HG03039 (cell line): Measurements from ENCODE around the gene NME7.
"Not testable (repeated sequence)": the region's sequence is repeated elsewhere in the genome, so short reads cannot be mapped to it uniquely, and the experiment has no call there.

Source experiments
- ATAC-seq: cut with Tn5 transposase; IDR thresholded peaks from one replicate; pipeline ENCODE4 v1.9.1; 2021; ENCODE audit warnings: mild to moderate bottlenecking, moderate library complexity; ENCODE audit not compliant: unreplicated experiment

Gene NME7

DNA sequence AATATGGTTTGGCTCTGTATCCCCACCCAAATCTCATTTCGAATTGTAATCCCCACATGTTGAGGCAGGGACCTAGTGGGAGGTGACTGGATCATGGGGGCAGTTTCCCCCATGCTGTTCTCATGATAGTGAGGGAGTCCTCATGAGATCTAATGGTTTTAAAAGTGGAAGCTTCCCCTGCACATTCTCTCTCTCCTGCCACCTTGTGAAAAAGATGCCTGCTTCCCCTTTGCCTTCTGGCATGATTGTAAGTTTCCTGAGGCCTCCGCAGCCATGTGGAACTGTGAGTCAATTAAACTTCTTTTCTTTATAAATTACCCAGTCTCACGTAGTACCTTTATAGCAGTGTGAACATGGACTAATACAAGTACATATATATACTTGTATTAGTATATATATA, 25.5 kb downstream of the NME7 start:
- ATAC-seq = not testable (repeated sequence)

DNA sequence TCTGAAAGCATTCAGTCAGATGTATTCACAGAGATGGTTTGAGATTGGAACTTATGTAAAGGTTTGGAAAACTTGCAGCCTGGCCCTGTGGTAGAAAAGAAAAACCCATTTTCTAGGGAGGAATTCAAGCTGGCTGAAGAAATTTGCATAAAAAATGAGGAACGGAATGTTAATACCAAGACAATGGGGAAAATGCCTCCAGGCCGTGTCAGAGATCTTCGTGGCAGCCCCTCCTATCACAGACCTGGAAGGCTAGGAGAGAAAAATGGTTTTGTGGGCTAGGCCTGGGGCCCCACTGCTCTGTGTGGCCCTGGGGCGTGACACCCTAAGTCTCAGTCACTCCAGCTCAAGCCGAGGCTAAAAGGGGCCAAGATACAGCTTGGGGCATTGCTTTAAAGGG, 26.7 kb downstream of the NME7 start:
- ATAC-seq = no peak

DNA sequence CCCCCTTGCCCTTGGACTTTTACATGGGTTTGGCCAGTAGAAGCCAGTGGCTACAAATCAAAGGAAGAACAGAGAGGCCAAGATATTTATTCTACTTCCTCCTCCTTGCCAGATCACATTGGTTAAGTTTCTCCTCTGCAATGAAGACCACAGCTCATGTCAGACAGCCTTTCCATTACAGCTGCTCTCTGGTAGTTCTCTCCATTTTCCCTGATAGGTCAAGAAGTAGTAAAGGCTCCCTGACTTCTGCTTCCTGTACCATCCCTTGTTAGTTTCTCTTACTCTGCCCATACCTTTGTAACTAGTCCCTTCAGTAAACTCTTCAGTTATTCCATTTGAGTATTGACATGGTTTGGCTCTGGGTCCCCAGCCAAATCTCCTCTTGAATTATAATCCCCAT, 27.8 kb downstream of the NME7 start:
- no peak for ATAC-seq

DNA sequence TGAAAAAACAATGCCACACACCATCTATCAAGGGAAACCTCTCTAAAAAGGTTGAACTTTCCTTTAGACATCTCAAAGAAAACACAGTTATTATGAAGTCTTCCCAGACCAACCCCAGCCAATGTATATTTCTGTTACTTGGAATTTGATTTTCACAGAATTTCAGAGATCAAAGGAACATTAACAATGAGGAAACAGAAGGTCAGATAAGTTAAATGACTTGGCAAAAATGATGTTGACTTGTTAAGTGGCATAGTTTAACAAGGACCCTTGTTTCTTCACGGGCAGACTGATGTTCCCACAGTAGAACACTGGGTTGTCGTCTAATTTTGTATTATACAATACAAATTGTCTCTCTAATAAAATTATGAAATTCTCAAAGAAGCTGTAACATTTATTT, 29.0 kb downstream of the NME7 start:
- no peak for ATAC-seq

DNA sequence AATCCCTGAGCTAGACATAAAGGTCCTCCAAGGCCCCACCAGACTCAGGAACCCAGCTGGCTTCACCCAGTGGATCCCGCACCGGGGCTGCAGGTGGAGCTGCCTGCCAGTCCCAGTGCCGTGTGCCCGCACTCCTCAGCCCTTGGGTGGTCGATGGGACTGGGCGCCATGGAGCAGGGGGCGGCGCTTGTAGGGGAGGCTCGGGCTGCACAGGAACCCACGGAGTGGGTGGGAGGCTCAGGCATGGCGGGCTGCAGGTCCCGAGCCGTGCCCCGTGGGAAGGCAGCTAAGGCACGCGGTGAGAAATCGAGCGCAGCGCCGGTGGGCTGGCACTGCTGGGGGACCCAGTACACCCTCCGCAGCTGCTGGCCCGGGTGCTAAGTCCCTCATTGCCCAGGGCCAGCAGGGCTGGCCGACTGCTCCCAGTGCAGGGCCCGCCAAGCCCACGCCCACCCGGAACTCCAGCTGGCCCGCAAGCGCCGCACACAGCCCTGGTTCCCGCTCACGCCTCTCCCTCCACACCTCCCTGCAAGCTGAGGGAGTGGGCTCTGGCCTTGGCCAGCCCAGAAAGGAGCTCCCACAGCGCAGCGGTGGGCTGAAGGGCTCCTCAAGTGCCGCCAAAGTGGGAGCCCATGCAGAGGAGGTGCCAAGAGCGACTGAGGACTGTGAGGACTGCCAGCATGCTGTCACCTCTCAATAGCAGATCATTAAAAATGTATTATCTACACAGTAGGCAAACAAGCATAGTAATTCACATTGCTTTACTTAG, 30.5 kb downstream of the NME7 start:
- ATAC-seq = not testable (repeated sequence)

DNA sequence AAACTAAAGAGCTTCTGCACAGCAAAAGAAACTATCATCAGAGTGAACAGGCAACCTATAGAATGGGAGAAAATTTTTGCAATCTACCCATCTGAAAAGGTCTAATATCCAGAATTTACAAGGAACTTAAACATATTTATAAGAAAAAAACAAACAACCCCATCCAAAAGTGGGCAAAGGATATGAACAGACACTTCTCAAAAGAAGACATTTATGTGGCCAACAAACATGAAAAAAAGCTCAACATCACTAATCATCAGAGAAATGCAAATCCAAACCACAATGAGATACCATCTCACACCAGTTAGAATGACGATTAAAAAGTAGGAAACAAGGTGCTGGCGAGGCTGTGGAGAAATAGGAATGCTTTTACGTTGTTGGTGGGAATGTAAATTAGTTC, 32.9 kb downstream of the NME7 start:
- not testable (repeated sequence) for ATAC-seq

DNA sequence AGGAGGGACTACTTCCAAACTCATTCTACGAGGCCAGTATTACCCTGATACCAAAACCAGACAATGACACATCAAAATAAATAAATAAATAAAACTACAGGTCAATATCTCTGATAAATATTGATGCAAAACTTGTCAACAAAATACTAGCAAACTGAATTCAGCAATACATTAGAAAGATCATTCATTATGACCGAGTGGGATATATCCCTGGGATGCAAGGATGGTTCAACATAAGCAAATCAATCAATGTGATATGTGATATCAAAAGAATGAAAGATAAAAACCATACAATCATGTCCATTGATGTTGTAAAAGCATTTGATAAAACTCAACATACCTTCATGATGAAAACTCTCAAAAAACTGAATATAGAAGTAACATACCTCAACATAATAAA, 36.7 kb downstream of the NME7 start:
- no peak for ATAC-seq

DNA sequence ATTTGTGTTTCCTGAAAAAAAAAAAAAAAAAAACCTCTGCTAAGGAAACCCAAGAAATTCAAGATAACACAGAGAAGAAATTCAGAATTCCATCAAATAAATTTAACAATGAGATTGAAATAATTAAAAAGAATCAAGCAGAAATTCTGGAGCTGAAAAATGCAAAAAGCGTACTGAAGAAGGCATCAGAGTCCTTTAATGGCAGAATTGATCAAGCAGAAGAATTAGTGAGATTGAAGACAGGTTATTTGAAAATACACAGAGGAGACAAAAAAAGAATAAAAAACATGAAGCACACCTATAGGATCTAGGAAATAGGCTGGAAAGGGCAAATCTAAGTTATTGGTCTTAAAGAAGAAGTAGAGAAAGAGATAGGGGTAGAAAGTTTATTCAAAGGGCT, 38.2 kb downstream of the NME7 start:
- ATAC-seq = no peak

DNA sequence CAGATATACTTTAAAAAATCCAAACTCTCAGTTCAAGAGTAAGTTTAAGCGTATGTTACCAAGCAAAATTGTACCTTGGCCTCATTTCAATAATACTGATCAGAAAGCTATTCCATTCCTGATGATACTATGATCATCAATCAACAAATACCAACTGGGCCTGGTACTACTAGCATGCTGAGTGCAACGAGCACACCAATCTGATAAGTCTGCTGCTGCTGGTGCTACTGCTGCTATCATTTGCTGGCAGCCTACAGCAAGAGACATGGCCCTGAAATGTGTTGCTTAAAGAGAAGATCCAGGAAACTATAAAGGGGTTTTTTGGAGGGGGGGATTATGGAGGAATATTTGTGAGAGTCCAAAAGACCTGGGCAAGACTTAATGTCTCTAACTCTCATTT, 39.7 kb downstream of the NME7 start:
- ATAC-seq = no peak

DNA sequence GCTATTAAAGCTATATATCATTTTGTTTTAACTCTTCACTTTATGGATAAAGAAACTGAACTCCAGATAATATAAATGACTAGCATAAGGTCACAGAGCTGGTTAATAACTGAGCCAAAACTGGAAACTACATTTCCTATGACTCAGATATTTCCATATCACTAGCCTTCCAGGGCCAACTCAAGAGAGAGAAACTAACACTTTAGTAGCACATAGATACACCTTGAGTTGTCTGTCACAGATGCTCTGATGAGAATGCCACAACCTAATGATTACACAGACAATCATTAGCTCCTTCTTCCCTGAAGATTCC, 40.7 kb downstream of the NME7 start:
- ATAC-seq = peak; percentile 79

DNA sequence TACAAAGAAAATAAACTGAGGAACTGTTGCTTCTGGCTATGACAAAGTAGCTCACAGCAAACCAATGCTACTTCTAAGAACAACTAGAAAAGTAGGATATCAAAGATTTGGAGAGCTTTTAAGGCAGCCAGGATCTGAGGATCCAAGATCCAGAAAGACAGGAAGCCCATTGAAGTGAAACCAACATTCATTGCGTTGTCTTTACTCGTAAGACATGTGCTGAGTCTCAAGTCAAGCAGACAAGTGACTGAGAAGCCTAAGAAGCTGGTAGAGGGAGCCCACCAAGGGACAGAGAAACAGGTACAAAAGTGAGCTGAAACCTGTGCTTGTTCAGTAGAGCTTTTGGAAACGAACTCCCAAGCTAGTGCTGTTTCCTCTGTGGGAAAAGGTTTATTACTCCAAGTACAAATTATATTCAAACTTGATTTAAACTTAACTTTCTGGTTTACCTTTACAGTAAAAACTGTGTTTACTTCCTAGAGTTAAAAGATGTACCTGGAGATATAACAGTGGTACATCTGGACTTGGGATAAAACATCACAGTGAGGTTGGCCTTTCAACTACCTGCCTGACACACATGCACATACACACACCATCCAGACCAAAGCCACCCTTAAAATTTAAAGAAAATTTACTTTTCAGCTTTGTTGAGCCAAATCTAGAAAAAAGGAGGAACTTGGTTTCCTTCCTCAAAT, 41.2 kb downstream of the NME7 start:
- peak; percentile 30 for ATAC-seq

DNA sequence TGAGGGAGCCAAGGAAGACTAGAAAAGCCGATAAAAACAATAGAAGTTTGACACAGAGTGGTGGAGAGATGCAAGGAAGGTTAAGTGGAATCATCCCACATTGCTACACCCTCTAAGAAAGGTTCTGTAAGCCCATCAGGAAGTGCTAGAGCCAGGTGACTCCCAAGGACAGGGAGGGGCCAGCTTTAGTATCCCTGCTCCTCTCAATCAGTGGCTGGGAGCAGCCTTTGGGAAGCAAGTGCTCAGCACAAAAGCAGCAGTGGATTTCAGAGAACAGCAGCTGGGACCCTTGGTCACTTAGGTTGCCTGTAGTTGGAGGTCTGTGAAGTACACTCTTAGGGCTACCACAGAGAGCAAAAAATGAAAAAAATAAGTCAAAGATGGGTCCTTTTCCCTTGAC, 42.5 kb downstream of the NME7 start:
- no peak for ATAC-seq

DNA sequence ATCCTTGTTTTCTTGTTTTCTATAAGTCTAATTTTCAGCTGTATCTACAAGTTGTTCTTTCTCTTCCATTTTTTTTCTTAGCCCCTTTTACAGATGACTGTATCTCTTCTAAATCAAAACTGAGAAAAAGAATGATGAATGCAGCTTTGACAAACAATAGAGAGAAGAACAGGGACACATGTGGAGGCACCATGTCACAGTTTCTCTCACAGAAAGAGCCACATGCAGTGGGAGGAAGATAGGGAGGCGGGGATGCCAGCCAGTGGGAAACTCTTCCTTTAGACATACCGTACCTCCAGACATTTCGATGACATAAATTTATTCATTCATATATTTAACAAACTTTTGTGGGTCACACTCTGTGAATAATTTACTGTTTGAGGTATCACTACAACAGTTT, 45.5 kb downstream of the NME7 start:
- no peak for ATAC-seq

DNA sequence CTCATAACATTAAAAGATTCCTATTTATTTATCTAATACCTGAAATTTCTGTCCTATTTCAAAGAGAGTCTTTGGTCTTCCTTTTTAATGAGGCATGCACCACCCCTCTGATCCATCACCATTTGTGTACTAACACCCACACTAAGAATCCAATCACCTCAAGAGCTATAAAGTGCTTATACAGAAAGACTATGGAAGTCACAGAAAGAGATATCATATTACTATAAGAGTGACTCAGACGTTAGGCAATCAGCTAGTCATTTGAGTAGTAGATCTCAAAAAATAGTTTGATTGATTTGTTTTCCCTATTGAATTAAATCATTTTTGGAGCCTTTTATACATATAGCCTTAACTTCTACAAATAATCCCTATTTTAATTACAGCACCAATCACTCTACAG, 46.1 kb downstream of the NME7 start:
- no peak for ATAC-seq

DNA sequence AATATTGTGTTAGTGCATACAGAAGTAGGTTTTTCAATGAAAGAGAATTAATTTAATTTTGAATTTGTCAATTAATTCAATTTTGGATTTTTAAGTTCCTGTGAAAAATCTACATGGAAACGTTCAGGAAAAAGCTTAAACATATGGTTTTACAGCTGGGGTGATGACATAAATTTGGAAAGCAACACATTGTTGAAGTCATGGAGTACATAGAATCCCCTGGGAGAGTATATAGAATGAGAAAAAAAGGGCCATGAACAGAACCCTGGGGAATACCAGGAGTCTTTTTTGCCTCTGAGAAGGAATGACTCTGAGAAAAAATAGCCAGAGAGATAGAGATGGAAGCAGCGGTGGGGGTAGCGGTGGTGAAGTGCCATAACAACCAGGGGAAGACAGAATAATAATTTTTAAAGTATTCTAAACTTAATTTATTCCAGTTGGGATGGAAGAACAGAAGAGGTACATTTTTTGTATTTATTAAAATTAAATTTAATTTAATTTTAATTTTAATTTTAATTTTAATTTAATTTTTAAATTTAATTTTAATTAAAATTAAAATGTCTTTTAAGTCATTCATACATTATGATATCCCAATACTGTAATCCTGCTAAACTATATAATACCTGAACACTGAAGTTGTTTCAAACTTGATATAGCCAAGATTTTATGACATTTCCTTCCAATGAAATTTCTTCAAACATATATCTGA, 48.9 kb downstream of the NME7 start:
- ATAC-seq = no peak

DNA sequence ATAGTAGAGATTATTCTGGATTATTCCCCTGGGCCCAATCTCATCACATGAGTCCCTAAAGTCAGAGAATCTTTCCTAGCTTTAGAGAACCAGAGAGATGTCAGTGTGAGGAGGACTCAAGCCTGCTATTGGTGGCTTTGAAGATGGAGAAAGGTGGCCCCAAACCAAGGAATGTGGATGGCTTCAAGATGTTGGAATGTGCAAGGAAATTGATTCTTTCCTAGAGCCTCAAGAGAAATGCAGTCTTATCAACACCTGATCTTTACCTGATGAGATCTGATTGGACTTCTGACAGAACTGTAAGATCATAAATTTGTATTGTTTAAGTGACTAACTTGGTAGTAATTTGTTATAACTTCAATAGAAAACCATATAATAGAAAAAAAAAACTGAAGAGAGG, 51.0 kb downstream of the NME7 start:
- no peak for ATAC-seq

DNA sequence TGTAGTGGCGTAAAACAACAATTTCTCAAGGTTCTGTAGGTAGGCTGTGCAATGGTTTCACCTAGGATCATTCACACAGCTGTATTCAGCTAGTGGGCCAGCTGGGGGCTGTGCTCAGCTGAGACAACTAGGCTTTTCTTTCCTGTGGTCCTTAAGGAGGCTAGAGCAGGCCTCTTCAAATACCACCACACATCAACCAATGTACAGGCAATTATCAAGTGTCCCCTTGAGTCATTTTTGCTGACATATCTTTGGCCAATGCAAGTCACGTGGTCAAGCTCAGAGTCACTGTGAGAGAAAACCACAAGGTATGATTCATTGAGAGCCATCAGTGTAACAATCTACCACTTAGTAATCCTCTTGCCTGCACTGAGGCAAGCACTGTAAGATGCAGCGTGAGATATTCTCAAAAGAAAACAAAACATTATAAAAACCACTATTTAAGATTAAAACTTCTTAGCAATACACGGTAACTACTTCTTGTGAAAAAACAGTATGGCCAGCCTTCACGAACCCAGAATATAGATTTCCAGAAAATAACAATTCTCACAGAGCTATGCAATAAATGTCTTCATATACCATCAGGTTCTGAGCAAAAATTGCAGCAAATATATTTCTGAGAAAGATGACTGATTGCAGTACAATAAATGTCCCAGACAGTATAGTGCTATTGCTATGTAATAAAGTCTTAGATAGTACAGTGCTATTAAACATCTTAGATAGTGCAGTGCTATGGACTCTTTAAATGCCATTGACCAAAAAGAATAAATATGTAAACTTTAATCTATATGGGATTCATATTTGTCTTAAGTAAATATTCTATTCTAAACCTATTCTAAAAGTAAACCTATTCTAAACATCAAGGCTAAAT, 55.3 kb downstream of the NME7 start:
- no peak for ATAC-seq

DNA sequence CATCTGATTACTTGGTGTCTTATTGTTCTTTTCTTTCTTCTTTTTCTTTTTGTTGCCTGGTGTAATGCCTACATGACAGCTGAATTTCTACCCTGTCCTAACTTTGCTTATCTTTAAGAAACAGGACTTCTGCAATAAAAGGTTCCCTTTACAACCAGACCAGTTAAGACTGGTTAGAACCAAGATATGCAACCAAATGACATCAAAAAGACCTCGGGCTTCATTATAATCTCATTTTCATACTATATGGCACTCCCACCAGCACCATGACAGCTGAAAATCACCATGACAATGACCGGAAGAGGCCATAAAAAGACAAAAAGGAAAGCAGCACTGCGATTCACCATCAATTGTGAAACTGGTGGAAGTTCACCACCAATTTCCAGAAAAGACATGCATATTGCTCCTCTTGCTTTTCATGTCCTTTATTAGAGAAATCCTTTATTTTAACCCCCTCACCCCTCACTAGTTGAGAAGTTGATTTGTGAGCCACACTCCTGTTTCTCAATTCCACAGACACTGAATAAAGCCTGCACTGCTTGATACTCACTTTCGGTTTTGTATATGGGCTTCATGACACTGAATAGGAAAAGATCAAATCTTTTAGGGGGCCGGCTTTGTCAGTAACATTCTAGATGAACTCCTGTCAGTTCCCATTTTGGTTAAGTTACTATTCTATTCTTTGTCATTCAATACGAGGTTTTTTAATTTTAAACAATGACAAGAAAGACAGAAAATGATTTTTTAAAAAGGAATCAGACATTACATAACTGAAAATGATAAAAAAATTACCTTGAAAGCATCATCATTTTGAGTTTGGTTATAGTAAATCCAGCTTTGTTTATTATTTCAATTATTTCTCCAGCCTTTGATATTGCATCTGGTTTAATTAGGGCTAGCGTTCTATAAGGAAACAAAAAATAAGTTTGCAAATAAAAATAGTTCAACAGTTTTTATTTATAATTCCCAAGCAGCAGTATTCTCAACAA, 58.1 kb downstream of the NME7 start:
- ATAC-seq = peak; percentile 54

DNA sequence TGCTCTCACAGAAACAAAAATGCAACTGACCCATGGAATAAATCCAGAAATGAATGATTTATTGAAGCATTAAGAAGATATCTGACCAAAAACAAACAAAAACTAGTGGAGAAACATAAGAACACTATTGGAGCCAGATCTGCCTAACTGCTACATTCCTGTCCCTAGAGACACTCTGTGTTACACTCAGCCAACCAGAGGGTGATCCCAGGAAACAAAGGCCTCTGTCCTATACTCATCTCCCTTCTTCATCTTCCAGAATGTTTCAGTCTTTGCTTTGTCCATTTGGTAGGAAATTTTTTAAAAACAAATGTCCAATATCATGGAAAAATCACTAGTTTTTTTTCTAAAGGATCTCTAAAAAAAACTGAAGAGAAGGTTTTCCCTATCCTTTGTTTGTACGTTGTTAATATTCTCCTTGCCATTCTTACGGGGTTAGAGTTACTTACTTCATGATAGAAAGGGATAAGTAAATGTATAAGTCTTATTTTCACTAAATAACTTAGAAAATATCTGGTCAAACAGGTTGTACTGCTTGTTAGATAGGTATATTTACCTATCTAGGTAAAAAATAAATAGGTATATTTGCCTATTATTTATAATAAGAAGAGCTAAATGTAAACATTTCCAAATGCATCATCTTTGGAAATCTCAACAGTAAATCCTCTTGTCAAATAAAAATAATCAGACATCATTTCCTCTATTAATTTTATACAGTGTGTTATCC, 59.1 kb downstream of the NME7 start:
- ATAC-seq = no peak
